HL-60 (cell line): ENCODE measurements around the gene ESR2.

Source experiments
- CTCF ChIP-seq: IDR thresholded peaks from one replicate; pipeline ENCODE4 v1.5.1; 2011; ENCODE audit warnings: low read length, control low read depth, inconsistent platforms; ENCODE audit not compliant: insufficient read depth
- GABPA ChIP-seq: IDR thresholded peaks from 2 replicates; pipeline ENCODE4 v1.6.1; 2012; ENCODE audit warnings: low read depth
- POLR2AphosphoS5 ChIP-seq: IDR thresholded peaks from 2 replicates; pipeline ENCODE4 v1.6.1; 2012; ENCODE audit warnings: low read depth

GRCh38 chr14:64215978-64216377, 78.2 kb downstream of the ESR2 start:
- TF ChIP-seq CTCF = no peak
- no peak for TF ChIP-seq POLR2AphosphoS5
- TF ChIP-seq GABPA = no peak
